Ovary (tissue), 9 donors: ENCODE data around the gene ABCC5. TPM values are rescaled to one million over a fixed set of nuclear protein-coding genes. Genes with fewer than 3 reads are reported as not detected.

Source experiments
- DNase-seq, 5 donors: peaks; one replicate each; pipeline ENCODE4 v3.0.0-alpha.2; 2019 to 2020
- H3K27ac ChIP-seq, 2 donors: fragments of 200-600 bp; one replicate each; pipeline versions ENCODE4 v1.5.1 to v1.8.0; 2019 to 2022
- H3K27me3 ChIP-seq: fragments of 200-600 bp; one replicate; pipeline ENCODE4 v1.8.0; 2022
- H3K36me3 ChIP-seq: fragments of 200-600 bp; sonication (generic); one replicate; pipeline ENCODE4 v1.5.1; 2019
- H3K4me1 ChIP-seq: one replicate; pipeline ENCODE4 v1.8.1; 2013; ENCODE audit warnings: mild to moderate bottlenecking, moderate library complexity; ENCODE audit not compliant: insufficient read depth
- H3K4me3 ChIP-seq: fragments of 200-600 bp; sonication (generic); one replicate; pipeline ENCODE4 v1.5.1; 2017
- H3K9me3 ChIP-seq, 2 donors: fragments of 200-600 bp in 1 of 2; sonication (generic) in 1 of 2; one replicate each; pipeline versions ENCODE4 v1.5.1 to v1.8.1; 2013 to 2019; ENCODE audit warnings: mild to moderate bottlenecking in 1 of 2, moderate library complexity in 1 of 2
- CTCF ChIP-seq, 3 donors: fragments of 450-650 bp in 2 of 3; fragments of 200-600 bp in 1 of 3; IDR thresholded peaks; one replicate each; pipeline versions ENCODE4 v1.5.1 to v1.8.0; 2016 to 2022; ENCODE audit warnings: antibody characterized with exemption in 3 of 3, mild to moderate bottlenecking in 1 of 3
- EP300 ChIP-seq: sonication (generic); formaldehyde crosslinking; IDR thresholded peaks from one replicate; pipeline ENCODE4 v1.6.1; 2017; ENCODE audit warnings: antibody characterized with exemption
- POLR2A ChIP-seq: fragments of 450-650 bp; IDR thresholded peaks from one replicate; pipeline ENCODE4 v1.6.1; 2017; ENCODE audit warnings: antibody characterized with exemption, mild to moderate bottlenecking, moderate library complexity
- WGBS, 3 donors: extraction: QIAGEN DNeasy Blood & Tissue Kit in 1 of 3; methylation state at CpG; one replicate each; pipeline versions ENCODE4 v1.1.5 to v1.1.7; 2013 to 2017; 5-methylcytosine and 5-hydroxymethylcytosine counted together
- intact Hi-C, 4 donors: fragments of 100-400 bp; cut with DNase I; formaldehyde crosslinking; loops; one replicate each; pipeline versions ENCODE4 v1.11.0 to v1.15.1; 2022 to 2023
- polyA plus RNA-seq, 2 donors: library from polyadenylated mRNA; stranded (reverse); fragments of 200-250 nt in 1 of 2; fragments of 350-450 nt in 1 of 2; fragmentation: Illumina TruSeq in 1 of 2; extraction: RNeasy Lipid Tissue Mini Kit (QIAGEN cat#74804) in 1 of 2; gene quantifications; one replicate each; pipeline ENCODE4 v1.2.3, GENCODE V29; 2013 to 2014
- total RNA-seq, 7 donors: library from RNA; depleted of rRNA in 2 of 7; stranded (reverse); fragments of >200 nt in 2 of 7; fragmentation: NEBNext Ultra II Directional in 3 of 7; extraction: Animal tissue kit (Norgen Biotek cat#: 25700) in 3 of 7; gene quantifications; one replicate each; pipeline versions ENCODE4 v1.1.0 to v1.2.4, GENCODE V29; 2016 to 2023
- donor health status: DM: no; HTN: no; CAD: no; lungs with moderate emphysema.
- donor health status: DM: no; HTN: no; CAD: no.
- donor health status: Bipolar disorder and iron deficiency.
- donor health status: DM: yes; HTN: yes; CAD: no.
- donor health status: DM: no; HTN: no; CAD: no.
- donor health status: DM: yes; HTN: yes; CAD: no.

Gene ABCC5
- total and polyA plus RNA-seq, 9 donors = 16.3 to 29.4 (median 19.8) TPM

DNA sequence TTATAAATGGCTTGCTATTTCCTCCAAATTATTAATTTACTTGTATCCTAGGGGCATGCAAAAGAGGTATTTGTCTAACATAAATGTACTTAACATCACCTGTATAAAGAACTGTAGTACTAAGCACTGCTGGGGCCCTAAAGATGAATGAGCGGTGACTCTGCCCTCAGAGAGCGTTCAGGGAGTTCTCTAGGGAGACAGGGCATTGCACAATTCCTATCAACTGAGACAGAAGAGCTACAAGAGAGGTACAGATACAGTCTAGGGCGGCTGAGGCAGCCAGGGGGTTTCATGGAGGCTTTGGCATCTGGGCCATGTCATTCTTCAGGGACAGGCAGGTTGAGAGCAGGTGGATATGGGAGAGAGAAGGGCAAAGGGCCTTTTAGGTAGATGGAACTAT, 93.1 kb downstream of the ABCC5 start:
- Histone ChIP-seq H3K27me3 (no peaks in the 10 kb centered on the region), H3K4me3 (no peak overlapping the region), H3K36me3 (no peaks in the 10 kb centered on the region), H3K4me1 (no peaks in the 10 kb centered on the region), H3K9me3 (no peaks in the 10 kb centered on the region), H3K27ac (no peak overlapping the region)
- WGBS, 3 donors = 93 to 96% (median 96%) methylated on average over 3 of the region's 3 CpGs
- TF ChIP-seq CTCF (IDR thresholded peaks at IDR 0.05) = no peak
- TF ChIP-seq POLR2A = no peak
- TF ChIP-seq EP300 = no peak
- no peak for DNase-seq
- intact Hi-C loops = no loop called here

GRCh38 chr3:183922421-183922820, 95.3 kb downstream of the ABCC5 start:
- intact Hi-C loops = no loop called here
- DNase-seq = no peak
- H3K27ac ChIP-seq = no peak overlapping the region
- H3K9me3 ChIP-seq = no peaks in the 10 kb centered on the region
- no peaks in the 10 kb centered on the region for H3K4me1 ChIP-seq
- no peaks in the 10 kb centered on the region for H3K27me3 ChIP-seq
- no peak overlapping the region for H3K4me3 ChIP-seq
- TF ChIP-seq CTCF (IDR thresholded peaks at IDR 0.05) = no peak
- TF ChIP-seq EP300 = no peak
- 95 to 98% (median 95%) methylated on average over 4 of the region's 4 CpGs for WGBS, 3 donors
- no peaks in the 10 kb centered on the region for H3K36me3 ChIP-seq

DNA sequence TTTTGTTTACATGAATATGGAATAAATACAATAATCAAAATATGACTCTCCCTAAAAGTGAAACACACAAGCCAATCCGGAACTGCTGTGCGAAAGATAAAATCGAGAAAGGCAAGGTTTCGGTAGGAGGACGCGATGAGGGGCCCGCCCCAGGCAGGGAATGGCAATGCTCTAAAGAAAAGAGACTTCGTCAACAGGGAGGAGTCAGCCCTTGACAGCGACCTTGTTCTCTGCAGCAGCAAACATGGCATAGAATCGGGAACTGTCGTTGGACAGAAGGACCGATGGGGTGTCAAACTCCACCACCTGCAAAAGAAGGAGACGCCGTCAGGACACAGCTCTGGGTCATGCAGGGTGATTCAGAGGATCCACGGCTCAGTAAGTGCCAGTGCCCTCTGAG, 96.6 kb downstream of the ABCC5 start:
- no peaks in the 10 kb centered on the region for H3K4me1 ChIP-seq
- H3K36me3 ChIP-seq = no peaks in the 10 kb centered on the region
- DNase-seq = no peak

GRCh38 chr3:183920416-183920815, 97.3 kb downstream of the ABCC5 start:
- H3K9me3 ChIP-seq = no peaks in the 10 kb centered on the region
- H3K36me3 ChIP-seq = no peaks in the 10 kb centered on the region
- no peak for DNase-seq
- H3K27me3 ChIP-seq = no peaks in the 10 kb centered on the region
- no peaks in the 10 kb centered on the region for H3K4me1 ChIP-seq
- H3K4me3 ChIP-seq = no peak overlapping the region
- intact Hi-C loops = no loop called here
- no peak for TF ChIP-seq POLR2A
- H3K27ac ChIP-seq = no peak overlapping the region
- WGBS, 3 donors = 86 to 89% (median 89%) methylated on average over 14 of the region's 14 CpGs

More for the DNA sequence above, 96.6 kb downstream of the ABCC5 start:
- Histone ChIP-seq H3K4me3 (no peak overlapping the region), H3K27ac (no peak overlapping the region), H3K27me3 (no peaks in the 10 kb centered on the region), H3K9me3 (no peaks in the 10 kb centered on the region)
- intact Hi-C loops = no loop called here
- WGBS, 3 donors = 88% methylated on average over 15 of the region's 15 CpGs
- TF ChIP-seq EP300 (no peak), POLR2A (no peak), CTCF (IDR thresholded peaks at IDR 0.05) (no peak)

DNA sequence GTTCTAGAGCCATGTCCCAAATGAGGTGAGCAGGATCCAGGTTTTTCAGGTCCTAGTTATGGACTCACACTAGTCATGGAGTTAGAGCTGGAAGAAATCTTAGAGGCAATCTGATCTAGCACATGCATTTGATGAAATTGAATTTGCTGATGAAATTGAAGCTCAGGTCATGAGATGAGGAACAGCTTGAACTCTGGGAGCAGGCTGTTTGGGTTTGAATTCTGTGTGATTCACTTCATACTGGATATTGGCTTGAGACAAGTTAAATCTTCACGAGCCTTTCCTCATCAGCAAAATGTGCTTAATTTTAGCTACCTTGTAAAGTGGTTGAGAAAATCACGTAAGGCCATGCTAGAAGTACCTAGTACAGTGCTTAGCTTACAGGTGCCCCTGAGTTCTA, 99.5 kb downstream of the ABCC5 start:
- H3K36me3 ChIP-seq = no peaks in the 10 kb centered on the region
- 74 to 84% (median 74%) methylated on average over 2 of the region's 2 CpGs for WGBS, 3 donors
- H3K4me1 ChIP-seq = no peaks in the 10 kb centered on the region
- no peak for TF ChIP-seq POLR2A
- TF ChIP-seq EP300 = no peak
- H3K9me3 ChIP-seq = no peaks in the 10 kb centered on the region
- no peak for DNase-seq
- no peak overlapping the region for H3K27ac ChIP-seq
- intact Hi-C loops = no loop called here
- H3K4me3 ChIP-seq = no peak overlapping the region
- H3K27me3 ChIP-seq = no peaks in the 10 kb centered on the region

DNA sequence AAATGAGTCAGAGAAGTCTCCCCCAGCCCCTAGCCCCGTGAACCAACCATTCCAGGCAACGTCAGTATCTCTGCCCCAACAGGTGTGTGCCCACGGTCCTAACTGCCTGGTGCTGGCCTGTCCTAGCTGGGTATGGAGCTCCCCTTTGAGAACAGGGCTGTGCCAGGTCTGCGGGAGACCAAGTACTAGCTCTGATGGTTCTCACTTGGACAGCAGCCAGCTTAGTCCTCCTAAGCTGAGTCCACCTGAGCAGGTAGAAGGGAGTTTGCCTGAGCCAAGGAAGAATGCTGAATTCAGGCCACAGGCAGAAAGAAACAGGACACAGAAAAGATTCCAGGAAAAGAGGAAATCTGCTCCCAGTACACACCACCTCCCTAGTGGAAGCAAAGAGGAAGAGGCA, 99.9 kb downstream of the ABCC5 start:
- WGBS, 3 donors = 63 to 80% (median 71%) methylated on average over 4 of the region's 4 CpGs
- Histone ChIP-seq H3K9me3 (no peaks in the 10 kb centered on the region), H3K36me3 (no peaks in the 10 kb centered on the region), H3K27ac (no peak overlapping the region), H3K4me3 (no peak overlapping the region), H3K4me1 (no peaks in the 10 kb centered on the region), H3K27me3 (no peaks in the 10 kb centered on the region)
- TF ChIP-seq CTCF (IDR thresholded peaks at IDR 0.05) (no peak), POLR2A (no peak), EP300 (no peak)
- no peak for DNase-seq
- intact Hi-C loops = no loop called here
